GM12891 (cell line): ENCODE measurements around the gene ESYT1.

Experiments
- PAX5 ChIP-seq: IDR thresholded peaks from 2 replicates; pipeline ENCODE4 v1.6.1; 2011; ENCODE audit warnings: low read length, moderate library complexity, mild to moderate bottlenecking; ENCODE audit not compliant: insufficient read depth, severe bottlenecking
- POLR2A ChIP-seq: IDR thresholded peaks from 2 replicates; pipeline ENCODE4 v1.6.1; 2011; ENCODE audit warnings: low read depth, low read length, control low read depth
- POLR2AphosphoS5 ChIP-seq: IDR thresholded peaks from 2 replicates; pipeline ENCODE4 v1.6.1; 2011; ENCODE audit warnings: low read depth, low read length, control low read depth
- POU2F2 ChIP-seq: IDR thresholded peaks from 2 replicates; pipeline ENCODE4 v1.6.1; 2011; ENCODE audit warnings: low read depth, mild to moderate bottlenecking, control low read depth, low read length, moderate library complexity
- SPI1 ChIP-seq: IDR thresholded peaks from 2 replicates; pipeline ENCODE4 v1.6.1; 2011; ENCODE audit warnings: low read depth, low read length, control low read depth
- TAF1 ChIP-seq: IDR thresholded peaks from 2 replicates; pipeline ENCODE4 v1.6.1; 2011; ENCODE audit warnings: low read depth, low read length, control low read depth

DNA sequence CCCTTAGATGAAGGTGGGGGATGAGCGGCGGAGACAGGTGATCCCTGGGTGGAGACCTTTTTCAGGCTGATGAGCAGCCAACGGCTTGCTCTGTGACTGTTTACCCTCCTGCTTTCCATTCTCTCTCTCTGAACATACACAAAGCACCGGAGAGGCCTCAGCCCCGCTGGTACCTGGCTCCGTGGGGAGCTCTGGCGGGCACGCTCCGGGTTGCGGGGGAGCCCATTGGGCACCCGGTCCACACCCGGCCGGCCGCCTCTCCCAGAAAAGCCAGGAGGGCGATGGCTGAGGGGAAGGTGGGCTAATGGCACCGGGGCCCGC lies 60.7 kb downstream of the ESYT1 start:
- TF ChIP-seq SPI1: no peak
- TF ChIP-seq PAX5: no peak
- no peak for TF ChIP-seq TAF1
- no peak for TF ChIP-seq POLR2AphosphoS5
- no peak for TF ChIP-seq POLR2A
- no peak for TF ChIP-seq POU2F2
